Nephron progenitor cell (in vitro differentiated cells): ENCODE data around the gene GRIK1.

Experiments used
- DNase-seq: peaks from one replicate; pipeline ENCODE4 v3.0.0; 2021
- H3K27ac Mint-ChIP-seq: 2 replicates; pipeline ENCODE4 v1.8.0; 2021; ENCODE audit warnings: mild to moderate bottlenecking, moderate library complexity, mixed read lengths
- H3K27me3 Mint-ChIP-seq: 2 replicates; pipeline ENCODE4 v1.8.0; 2021; ENCODE audit warnings: mild to moderate bottlenecking, low read depth, mixed read lengths; ENCODE audit not compliant: poor library complexity
- H3K36me3 Mint-ChIP-seq: 2 replicates; pipeline ENCODE4 v1.8.0; 2021; ENCODE audit warnings: low read depth, mixed read lengths
- H3K4me1 Mint-ChIP-seq: 2 replicates; pipeline ENCODE4 v1.8.0; 2021; ENCODE audit warnings: mixed read lengths
- H3K4me3 Mint-ChIP-seq: 2 replicates; pipeline ENCODE4 v1.8.0; 2021; ENCODE audit warnings: mild to moderate bottlenecking, moderate library complexity, mixed read lengths
- H3K9me3 Mint-ChIP-seq: 2 replicates; pipeline ENCODE4 v1.8.0; 2021; ENCODE audit warnings: mild to moderate bottlenecking, moderate library complexity, mixed read lengths
- TF ChIP-seq, protein P1 (sequence below): fragments of 200-600 bp; sonication (generic); IDR thresholded peaks from 2 replicates; pipeline ENCODE4 v1.5.0; 2021; ENCODE audit warnings: antibody characterized with exemption

GRIK1 gene

DNA sequence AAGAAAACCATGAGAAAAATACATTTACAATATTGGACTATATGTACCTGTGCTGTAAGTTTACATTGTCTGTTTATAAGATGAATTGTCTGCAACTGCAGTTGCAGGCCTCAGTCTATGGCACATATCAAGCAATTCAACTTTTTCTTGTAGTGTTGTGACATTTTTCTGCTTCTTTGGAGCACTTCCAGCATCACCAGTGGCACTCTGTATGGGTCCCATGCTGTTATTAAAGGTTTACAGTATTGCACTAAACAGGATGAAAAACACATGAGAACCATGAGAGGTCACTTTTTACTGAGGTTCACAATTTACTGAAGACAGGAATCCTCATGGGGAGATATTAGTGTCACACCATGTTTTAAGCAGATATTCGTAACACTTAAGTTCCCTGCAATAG lies 118.6 kb downstream of the GRIK1 start:
- H3K4me3 Mint-ChIP-seq, result no peak overlapping the region
- peaks cover 16% of the 10 kb centered on the region for H3K4me1 Mint-ChIP-seq
- H3K27ac Mint-ChIP-seq, result no peak overlapping the region
- peaks cover 2% of the 10 kb centered on the region for H3K27me3 Mint-ChIP-seq
- H3K9me3 Mint-ChIP-seq, result no peaks in the 10 kb centered on the region
- H3K36me3 Mint-ChIP-seq, result no peaks in the 10 kb centered on the region
- DNase-seq, result no peak
- TF ChIP-seq, protein P1, sequence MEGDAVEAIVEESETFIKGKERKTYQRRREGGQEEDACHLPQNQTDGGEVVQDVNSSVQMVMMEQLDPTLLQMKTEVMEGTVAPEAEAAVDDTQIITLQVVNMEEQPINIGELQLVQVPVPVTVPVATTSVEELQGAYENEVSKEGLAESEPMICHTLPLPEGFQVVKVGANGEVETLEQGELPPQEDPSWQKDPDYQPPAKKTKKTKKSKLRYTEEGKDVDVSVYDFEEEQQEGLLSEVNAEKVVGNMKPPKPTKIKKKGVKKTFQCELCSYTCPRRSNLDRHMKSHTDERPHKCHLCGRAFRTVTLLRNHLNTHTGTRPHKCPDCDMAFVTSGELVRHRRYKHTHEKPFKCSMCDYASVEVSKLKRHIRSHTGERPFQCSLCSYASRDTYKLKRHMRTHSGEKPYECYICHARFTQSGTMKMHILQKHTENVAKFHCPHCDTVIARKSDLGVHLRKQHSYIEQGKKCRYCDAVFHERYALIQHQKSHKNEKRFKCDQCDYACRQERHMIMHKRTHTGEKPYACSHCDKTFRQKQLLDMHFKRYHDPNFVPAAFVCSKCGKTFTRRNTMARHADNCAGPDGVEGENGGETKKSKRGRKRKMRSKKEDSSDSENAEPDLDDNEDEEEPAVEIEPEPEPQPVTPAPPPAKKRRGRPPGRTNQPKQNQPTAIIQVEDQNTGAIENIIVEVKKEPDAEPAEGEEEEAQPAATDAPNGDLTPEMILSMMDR, result no peak

DNA sequence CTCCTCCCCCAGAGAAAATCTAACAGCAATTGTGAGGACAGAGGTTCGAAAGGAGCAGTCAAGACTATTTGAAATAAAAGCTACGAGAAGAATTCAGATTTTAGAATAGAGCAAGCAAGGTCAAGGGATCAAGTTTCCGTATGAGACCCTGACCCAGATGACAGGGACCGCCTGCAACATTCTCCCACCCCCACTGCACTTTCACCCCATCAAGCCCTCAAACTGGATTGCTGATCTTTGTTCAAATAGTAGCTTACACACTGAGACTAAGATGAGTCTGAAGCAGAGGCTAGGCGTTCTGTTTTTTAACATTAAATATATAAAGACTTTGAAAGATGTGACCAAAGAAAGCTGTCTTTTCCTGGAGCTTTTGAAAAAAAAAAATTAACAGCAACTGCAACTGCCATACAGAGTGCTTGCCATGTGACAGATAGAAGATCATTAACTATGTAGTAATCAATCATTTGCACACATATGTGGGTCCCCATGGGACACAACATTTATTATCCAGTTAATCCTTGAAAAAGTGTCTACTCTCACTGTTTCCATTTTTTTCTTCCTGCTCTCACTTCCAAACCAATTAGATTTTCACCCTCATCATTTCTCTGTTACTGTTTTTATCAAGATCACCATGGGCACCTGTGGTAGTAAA lies 120.0 kb downstream of the GRIK1 start:
- Mint-ChIP-seq H3K36me3 (no peaks in the 10 kb centered on the region), H3K27me3 (peaks cover 2% of the 10 kb centered on the region), H3K4me1 (peaks cover 16% of the 10 kb centered on the region), H3K4me3 (peak overlapping the region; percentile 42), H3K27ac (peak overlapping the region; percentile 77), H3K9me3 (no peaks in the 10 kb centered on the region)
- DNase-seq, result peak; percentile 8
- TF ChIP-seq, protein P1, result no peak

DNA sequence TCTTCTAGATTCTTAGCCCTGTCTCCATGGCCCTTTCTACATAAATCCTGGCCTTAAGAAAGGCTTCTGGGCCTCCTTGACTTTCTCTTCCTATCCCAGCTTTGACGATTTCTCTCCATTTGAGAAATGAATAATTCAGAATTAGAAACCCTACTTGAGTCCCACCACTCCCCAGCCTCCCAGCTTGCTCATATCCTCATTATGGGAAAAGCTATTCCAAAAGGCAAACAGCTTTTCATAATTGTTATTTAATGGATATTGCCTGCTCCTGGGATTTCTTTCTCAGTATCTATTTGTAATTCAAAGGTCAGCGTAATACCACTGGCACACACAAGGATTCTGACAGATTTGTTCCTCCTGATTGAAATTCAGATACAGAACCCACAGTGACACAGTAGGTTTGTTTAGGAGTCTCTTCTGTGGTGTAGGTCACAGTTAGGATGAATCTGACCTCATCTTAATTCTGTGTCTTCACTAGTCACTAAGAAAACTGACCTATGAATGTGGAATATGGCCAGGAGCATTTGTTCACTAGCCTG lies 121.3 kb downstream of the GRIK1 start:
- H3K4me1 Mint-ChIP-seq, result peaks cover 24% of the 10 kb centered on the region

DNA sequence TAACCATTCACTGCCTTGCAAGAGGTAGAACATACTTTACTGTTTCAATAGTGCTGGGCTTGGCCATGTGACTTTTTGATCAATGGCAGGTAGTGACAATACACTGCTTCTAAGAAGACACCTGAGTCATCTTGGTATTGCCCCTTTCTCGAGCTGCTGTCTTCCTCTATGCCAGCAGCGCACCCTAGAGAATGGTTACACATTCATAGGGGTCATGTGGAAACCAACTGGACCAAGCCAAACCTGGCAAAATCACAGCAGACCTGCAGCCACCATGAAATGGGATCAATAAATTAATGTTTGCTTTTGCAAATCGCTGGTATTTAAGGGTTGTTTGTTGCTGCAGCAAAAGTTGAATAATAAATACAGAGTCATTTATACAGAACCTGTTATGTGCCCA lies 122.3 kb downstream of the GRIK1 start:
- H3K4me1 Mint-ChIP-seq, result peaks cover 30% of the 10 kb centered on the region
- no peaks in the 10 kb centered on the region for H3K9me3 Mint-ChIP-seq
- TF ChIP-seq, protein P1, result no peak
- H3K36me3 Mint-ChIP-seq, result no peaks in the 10 kb centered on the region
- H3K4me3 Mint-ChIP-seq, result no peak overlapping the region
- no peak for DNase-seq
- no peak overlapping the region for H3K27ac Mint-ChIP-seq
- peaks cover 2% of the 10 kb centered on the region for H3K27me3 Mint-ChIP-seq

More for the DNA sequence above, 121.3 kb downstream of the GRIK1 start:
- TF ChIP-seq, protein P1, result no peak
- H3K9me3 Mint-ChIP-seq, result no peaks in the 10 kb centered on the region
- H3K27ac Mint-ChIP-seq, result peak overlapping the region; percentile 7
- no peak for DNase-seq
- H3K27me3 Mint-ChIP-seq, result peaks cover 2% of the 10 kb centered on the region
- no peaks in the 10 kb centered on the region for H3K36me3 Mint-ChIP-seq
- no peak overlapping the region for H3K4me3 Mint-ChIP-seq

DNA sequence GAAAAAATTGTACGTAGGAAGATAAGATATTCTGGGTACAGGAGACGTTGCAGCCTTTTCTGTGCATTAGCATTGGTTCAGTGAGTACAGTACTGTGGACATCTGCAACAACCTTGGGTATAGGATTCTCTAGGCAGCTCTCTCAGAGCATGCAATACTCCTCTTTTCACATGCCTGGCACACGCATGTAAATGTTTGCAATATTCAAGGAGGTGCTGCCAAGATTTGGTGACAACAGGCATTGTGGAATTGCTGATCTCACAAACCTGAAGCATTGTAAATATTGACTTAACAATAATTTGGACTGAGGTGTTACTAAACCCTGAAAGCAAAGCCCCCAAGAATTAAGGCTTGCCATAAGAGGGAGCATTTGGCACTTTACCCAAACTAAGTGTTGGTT lies 126.8 kb downstream of the GRIK1 start:
- no peak for DNase-seq
- H3K36me3 Mint-ChIP-seq, result no peaks in the 10 kb centered on the region
- no peak overlapping the region for H3K27ac Mint-ChIP-seq
- no peak overlapping the region for H3K4me3 Mint-ChIP-seq
- peaks cover 41% of the 10 kb centered on the region for H3K4me1 Mint-ChIP-seq
- TF ChIP-seq, protein P1, result no peak
- H3K27me3 Mint-ChIP-seq, result peaks cover 5% of the 10 kb centered on the region
- no peaks in the 10 kb centered on the region for H3K9me3 Mint-ChIP-seq

- Mint-ChIP-seq H3K27me3 (peaks cover 5% of the 10 kb centered on the region), H3K36me3 (no peaks in the 10 kb centered on the region), H3K27ac (no peak overlapping the region), H3K4me3 (no peak overlapping the region), H3K4me1 (peaks cover 50% of the 10 kb centered on the region), H3K9me3 (no peaks in the 10 kb centered on the region)
- TF ChIP-seq, protein P1, result no peak
- no peak for DNase-seq
Measured at GRCh38 chr21:29810871-29811270, 128.9 kb downstream of the GRIK1 start.
